ENCODE measurements around the gene RARG. TPM values are rescaled to one million over a fixed set of nuclear protein-coding genes. Genes with fewer than 3 reads are reported as not detected.
A peak's percentile ranks its signal among the peaks of the same experiment; 100 is the strongest.

RARG gene
- 0.27 TPM for total RNA-seq (ENCODE audit: unreplicated experiment)
- long read RNA-seq: 0 reads

- peaks cover 20% of the 10 kb centered on the region for H3K27me3 Mint-ChIP-seq (ENCODE audit: unreplicated experiment)
- H3K36me3 Mint-ChIP-seq (ENCODE audit: unreplicated experiment): no peaks in the 10 kb centered on the region
- peaks cover 20% of the 10 kb centered on the region for H3K4me1 Mint-ChIP-seq (ENCODE audit: low read depth, unreplicated experiment)
- no peak for DNase-seq
- peaks cover 3% of the 10 kb centered on the region for H3K9me3 Mint-ChIP-seq (ENCODE audit: unreplicated experiment)
- peak within 1 kb of the TSS; percentile 44 for H3K27ac Mint-ChIP-seq (ENCODE audit: unreplicated experiment)
- peak within 1 kb of the TSS; percentile 68 for H3K4me3 Mint-ChIP-seq (ENCODE audit: unreplicated experiment)
- TF ChIP-seq CTCF (IDR thresholded peaks at IDR 0.05; ENCODE audit: partially characterized antibody, unreplicated experiment): no peak
These were observed at the start of gene RARG for GRCh38 chr12:53231921-53232645. Gene RARG, minus strand, starts transcription at chr12:53232209. Its CDS starts 4,664 bp downstream, at chr12:53227545.

DNA sequence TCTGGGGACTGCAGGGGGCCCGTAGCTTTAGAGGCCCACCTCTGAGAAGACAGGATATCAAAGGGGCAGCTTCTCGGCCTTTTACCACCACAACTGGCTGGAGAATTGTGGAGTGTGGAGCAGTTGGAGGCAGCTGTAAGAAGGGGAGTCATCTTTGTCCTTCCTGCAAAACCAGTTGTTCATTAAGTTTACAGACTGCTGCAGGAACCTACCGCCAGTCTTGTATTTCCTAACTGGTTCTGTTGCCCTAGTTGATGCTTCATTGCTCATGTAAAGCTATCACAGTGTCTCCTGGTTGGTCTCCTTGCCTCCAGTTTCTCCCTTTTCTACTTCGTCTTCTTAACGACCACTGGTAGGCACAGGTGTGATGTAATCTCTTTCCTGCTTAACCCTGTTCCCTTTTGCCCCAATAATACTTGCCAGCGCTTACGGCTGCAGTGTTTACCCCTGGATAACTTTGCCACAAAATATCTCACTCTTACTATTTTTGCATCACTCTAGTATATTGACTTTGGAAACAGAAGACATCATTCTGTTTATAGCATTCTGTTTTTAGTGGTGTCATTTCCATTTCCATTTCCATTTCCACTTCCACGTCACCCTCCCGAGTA lies 48.0 kb upstream of the RARG start:
- no peak for DNase-seq
- Mint-ChIP-seq H3K9me3 (ENCODE audit: unreplicated experiment) (peaks cover 2% of the 10 kb centered on the region), H3K27me3 (ENCODE audit: unreplicated experiment) (peaks cover 2% of the 10 kb centered on the region), H3K4me1 (ENCODE audit: low read depth, unreplicated experiment) (no peaks in the 10 kb centered on the region), H3K27ac (ENCODE audit: unreplicated experiment) (no peak overlapping the region), H3K4me3 (ENCODE audit: unreplicated experiment) (no peak overlapping the region), H3K36me3 (ENCODE audit: unreplicated experiment) (no peaks in the 10 kb centered on the region)
- no peak for TF ChIP-seq CTCF (IDR thresholded peaks at IDR 0.05; ENCODE audit: partially characterized antibody, unreplicated experiment)

DNA sequence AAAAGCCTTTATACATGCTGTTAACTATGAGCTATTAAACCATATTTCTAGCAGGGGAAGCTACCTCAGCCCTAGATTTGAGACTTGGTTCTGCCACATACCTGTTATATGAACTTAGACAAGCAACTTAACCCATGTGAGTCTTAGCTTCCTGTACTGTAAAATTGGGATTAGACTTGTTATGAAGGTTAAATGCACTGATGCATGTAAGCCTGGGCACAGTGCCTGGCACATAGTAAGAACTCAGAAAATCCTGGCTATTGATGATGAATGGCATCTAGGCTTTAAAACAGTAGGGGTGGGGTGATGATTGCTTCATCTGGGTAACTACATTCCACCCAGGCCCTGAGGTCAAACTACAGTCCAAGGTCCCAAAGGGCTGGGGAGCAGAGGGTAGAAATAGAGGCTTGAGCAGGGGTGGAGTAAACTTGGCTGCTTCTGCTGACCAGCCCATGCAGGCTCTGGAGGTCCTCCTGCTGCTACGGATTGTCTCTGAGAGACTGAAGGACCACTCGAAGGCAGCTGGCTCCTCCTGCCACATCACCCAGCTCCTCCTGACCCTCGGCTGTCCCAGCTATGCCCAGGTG lies 47.4 kb upstream of the RARG start:
- H3K36me3 Mint-ChIP-seq (ENCODE audit: unreplicated experiment): no peaks in the 10 kb centered on the region
- no peak for TF ChIP-seq CTCF (IDR thresholded peaks at IDR 0.05; ENCODE audit: partially characterized antibody, unreplicated experiment)
- peaks cover 2% of the 10 kb centered on the region for H3K27me3 Mint-ChIP-seq (ENCODE audit: unreplicated experiment)
- H3K9me3 Mint-ChIP-seq (ENCODE audit: unreplicated experiment): peaks cover 2% of the 10 kb centered on the region
- no peak for DNase-seq
- no peak overlapping the region for H3K27ac Mint-ChIP-seq (ENCODE audit: unreplicated experiment)
- H3K4me3 Mint-ChIP-seq (ENCODE audit: unreplicated experiment): no peak overlapping the region
- H3K4me1 Mint-ChIP-seq (ENCODE audit: low read depth, unreplicated experiment): no peaks in the 10 kb centered on the region

DNA sequence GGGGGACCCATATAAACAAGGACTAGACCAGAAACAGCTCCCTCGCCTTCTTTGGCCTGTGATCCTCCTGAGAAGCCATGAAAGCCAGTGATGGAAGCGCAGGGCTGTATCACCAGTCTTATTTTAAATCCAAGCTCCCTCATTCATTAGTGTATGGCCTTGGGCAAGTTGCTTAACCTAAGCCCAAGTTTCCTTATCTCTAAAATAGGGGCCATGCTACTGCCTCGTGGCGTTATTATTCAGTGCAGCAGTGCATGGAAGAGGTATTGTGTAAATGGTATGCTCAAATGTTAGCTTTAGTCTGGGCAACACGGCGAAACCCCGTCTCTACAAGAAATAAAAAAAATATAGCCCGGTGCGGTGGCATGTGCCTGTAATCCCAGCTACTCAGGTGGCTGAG lies 46.0 kb upstream of the RARG start:
- peaks cover 2% of the 10 kb centered on the region for H3K27me3 Mint-ChIP-seq (ENCODE audit: unreplicated experiment)
- no peak for DNase-seq
- H3K9me3 Mint-ChIP-seq (ENCODE audit: unreplicated experiment): peaks cover 2% of the 10 kb centered on the region

More for the DNA sequence above, 46.0 kb upstream of the RARG start:
- no peaks in the 10 kb centered on the region for H3K4me1 Mint-ChIP-seq (ENCODE audit: low read depth, unreplicated experiment)
- H3K27ac Mint-ChIP-seq (ENCODE audit: unreplicated experiment): no peak overlapping the region
- no peak overlapping the region for H3K4me3 Mint-ChIP-seq (ENCODE audit: unreplicated experiment)
- TF ChIP-seq CTCF (IDR thresholded peaks at IDR 0.05; ENCODE audit: partially characterized antibody, unreplicated experiment): no peak
- H3K36me3 Mint-ChIP-seq (ENCODE audit: unreplicated experiment): no peaks in the 10 kb centered on the region

Data from glutamatergic neuron (in vitro differentiated cells).